ENCODE data around the gene PDLIM5. TPM values are rescaled to one million over a fixed set of nuclear protein-coding genes. Genes with fewer than 3 reads are reported as not detected.
A peak's percentile ranks its signal among the peaks of the same experiment; 100 is the strongest.

The PDLIM5 gene
- total RNA-seq, 1 experiment from 2014 or later = 58.0 TPM

- Mint-ChIP-seq H3K27me3 (ENCODE audit: low read depth) (no peaks in the 10 kb centered on the region), H3K4me1 (peaks cover 0 to 3% of the 10 kb centered on the region in 2 experiments; a peak in 2 of 4 replicates), H3K27ac (0 out of 7 replicates have a peak overlapping the region, but pooled peaks of 1 of the 3 experiments have one; percentile 6), H3K9me3 (peaks cover 0 to 2% of the 10 kb centered on the region in 2 experiments; a peak in 3 of 5 replicates), H3K4me3 (no peak overlapping the region), H3K36me3 (ENCODE audit: insufficient read depth in 1 of 3, low read depth in 3 of 3) (peaks cover 2 to 4% (median 2%) of the 10 kb centered on the region in 3 experiments; a peak in 1 of 7 replicates)
- Histone ChIP-seq H2BK120ac (ENCODE audit: low read depth, low read length, poor library complexity, severe bottlenecking) (no peak overlapping the region), H3K56ac (ENCODE audit: insufficient read length, low read depth, low read length) (no peak overlapping the region), H3K4ac (ENCODE audit: low read depth, low read length) (no peak overlapping the region), H2BK20ac (ENCODE audit: low read depth, low read length, poor library complexity, severe bottlenecking) (no peak overlapping the region), H4K5ac (ENCODE audit: insufficient read length, low read depth, low read length) (no peak overlapping the region), H4K20me1 (ENCODE audit: control insufficient read depth, insufficient read depth, insufficient read length) (no peaks in the 10 kb centered on the region), H2BK5ac (ENCODE audit: insufficient read length, low read length) (no peak overlapping the region), H3K14ac (ENCODE audit: insufficient read depth, low read length) (no peak overlapping the region), H3K23me2 (ENCODE audit: insufficient read length, low read depth, low read length, poor library complexity, severe bottlenecking) (no peaks in the 10 kb centered on the region), H3K23ac (ENCODE audit: insufficient read length, low read depth, low read length) (no peak overlapping the region), H2BK12ac (ENCODE audit: insufficient read length, low read depth, low read length) (no peak overlapping the region), H3K18ac (ENCODE audit: insufficient read length, low read depth, low read length) (no peak overlapping the region), H2AFZ (ENCODE audit: low read length) (no peak overlapping the region), H4K8ac (replicated peaks; ENCODE audit: insufficient read length, low read depth, low read length) (no peak overlapping the region), H3K9me3 (ENCODE audit: control insufficient read depth, low read depth, low read length) (no peaks in the 10 kb centered on the region), H3K4me2 (ENCODE audit: insufficient read depth, insufficient read length, low read length) (no peak overlapping the region), H3K27ac (ENCODE audit: insufficient read length, low read depth, low read length) (no peak overlapping the region), H2BK15ac (ENCODE audit: low read depth, low read length) (no peak overlapping the region), H3K9ac (ENCODE audit: extremely low read depth, insufficient read length, low read length) (no peak overlapping the region), H4K91ac (ENCODE audit: insufficient read length, low read depth, low read length) (no peak overlapping the region), H3K79me1 (ENCODE audit: insufficient read depth, low read depth, low read length, poor library complexity, severe bottlenecking) (no peaks in the 10 kb centered on the region), H3K4me1 (ENCODE audit: insufficient read depth, low read length) (no peaks in the 10 kb centered on the region), H3T11ph (ENCODE audit: low read length) (no peak overlapping the region), H3K27me3 (ENCODE audit: insufficient read depth, low read length) (no peaks in the 10 kb centered on the region), H3K79me2 (ENCODE audit: insufficient read depth, low read length) (no peaks in the 10 kb centered on the region), H2AK5ac (ENCODE audit: insufficient read length, low read length) (no peak overlapping the region)
- TF ChIP-seq CTCF (conservative IDR thresholded peaks at IDR 0.05) = no peak
- no peak for DNase-seq
- WGBS (ENCODE audit: extremely low coverage, insufficient read length, low lambda C conversion rate) = no CpG with 5 or more reads among the region's 5 CpGs
Measured at GRCh38 chr4:94561249-94562024, 109.7 kb downstream of the PDLIM5 start.

Measured in H9 (cell line).